Activated CD4-positive, CD25-positive, alpha-beta regulatory T cell treated with anti-CD3 and anti-CD28 coated beads, Interleukin-2, amount 50 U/mL, for 24 hours (primary cell): ENCODE data around the gene MIOX.
"Not testable (repeated sequence)": the region's sequence is repeated elsewhere in the genome, so short reads cannot be mapped to it uniquely, and the experiment has no call there.

Experiments
- ATAC-seq, 2 donors: fragments of 150-1000 bp; cut with Tn5 transposase; one replicate each; pipeline ENCODE4 v1.10.0; 2021; ENCODE audit warnings: mild to moderate bottlenecking in 1 of 2, moderate library complexity in 1 of 2

Gene MIOX

GRCh38 chr22:50530877-50531545, 44.4 kb downstream of the MIOX start:
- ATAC-seq: peak; percentile 46 to 55

GRCh38 chr22:50531546-50531961, 44.9 kb downstream of the MIOX start:
- peak; percentile 49 to 53 for ATAC-seq

- ATAC-seq: no peak
These were observed 45.5 kb downstream of the MIOX start for GRCh38 chr22:50531962-50532674.

GRCh38 chr22:50532824-50533796, 46.5 kb downstream of the MIOX start:
- no peak for ATAC-seq

GRCh38 chr22:50533856-50534711, 47.4 kb downstream of the MIOX start:
- ATAC-seq: not testable (repeated sequence)

- ATAC-seq: no peak
These were observed 48.5 kb downstream of the MIOX start for GRCh38 chr22:50535113-50535512.

- no peak for ATAC-seq
These were observed 49.6 kb downstream of the MIOX start for GRCh38 chr22:50536226-50536625.

- ATAC-seq: no peak
These were observed 51.1 kb downstream of the MIOX start for GRCh38 chr22:50537765-50538164.
